HCT116 (cell line): Measurements from ENCODE around the gene FDXACB1. TPM values are rescaled to one million over a fixed set of nuclear protein-coding genes. Genes with fewer than 3 reads are reported as not detected.

Source experiments
- ATAC-seq: fragments of 200-7000 bp; cut with Tn5 transposase; 2 replicates; pipeline ENCODE4 v1.9.1; 2020; ENCODE audit warnings: mild to moderate bottlenecking, moderate library complexity
- BruUV-seq: library from RNA; stranded (reverse); fragments of 400-500 nt; replicated peaks from 2 replicates; lab custom pipeline; 2021; lab: Mats Ljungman, UMichigan
- CTCF ChIA-PET: fragments of 300-600 bp; sonication (Branson Sonifier 250); formaldehyde crosslinking; loops from one replicate; lab custom pipeline; 2021; ENCODE audit warnings: antibody characterized with exemption; lab: Charles Lee
- POLR2A ChIA-PET: fragments of 300-600, 350-600 bp; sonication (Branson Sonifier 250); formaldehyde crosslinking; loops from one replicate; lab custom pipeline; 2021; ENCODE audit warnings: antibody characterized with exemption; lab: Charles Lee
- RAD21 ChIA-PET, 2 experiments: fragments of 300-600 bp; sonication (Branson Sonifier 250); formaldehyde crosslinking; loops; one replicate each; lab custom pipeline; 2023; ENCODE audit warnings: low total read pairs in 2 of 2; ENCODE audit not compliant: uncharacterized antibody in 2 of 2, unreplicated experiment in 2 of 2, low non-redundant PET in 1 of 2; lab: Charles Lee
- DNase-seq: peaks from one replicate; pipeline ENCODE4 v3.0.0-alpha.2; 2010; ENCODE audit warnings: low read depth, low spot score
- H2AFZ ChIP-seq: fragments of 200-600 bp; shearing (Covaris generic), sonication (generic); 2 replicates; pipeline ENCODE4 v1.6.1; 2017; ENCODE audit warnings: low read depth, mixed run types, mixed read lengths, antibody characterized with exemption, low read length; ENCODE audit not compliant: poor library complexity, severe bottlenecking
- H3K27ac ChIP-seq: 2 replicates; pipeline ENCODE4 v1.5.1; 2012; ENCODE audit warnings: low read depth, low read length
- H3K27me3 ChIP-seq: fragments of 200-600 bp; sonication (generic); 2 replicates; pipeline ENCODE4 v1.6.1; 2016; ENCODE audit warnings: mixed run types, low read length, mixed read lengths; ENCODE audit not compliant: insufficient read depth
- H3K36me3 ChIP-seq, 2 experiments: fragments of 200-500 bp in 1 of 2; fragments of 200-600 bp in 1 of 2; sonication (Bioruptor generic) in 1 of 2; sonication (generic) in 1 of 2; 2 replicates each; pipeline versions ENCODE4 v1.5.1 to v1.6.1; 2014 to 2016; ENCODE audit warnings: low read length in 2 of 2, inconsistent platforms in 1 of 2, mixed read lengths in 1 of 2, mixed run types in 1 of 2; ENCODE audit not compliant: insufficient read depth in 2 of 2, control insufficient read depth in 1 of 2
- H3K4me1 ChIP-seq, 2 experiments: fragments of 200-600 bp in 1 of 2; sonication (generic) in 1 of 2; 2 replicates each; pipeline versions ENCODE4 v1.5.1 to v1.6.1; 2012 to 2017; ENCODE audit warnings: low read length in 2 of 2, inconsistent platforms in 1 of 2, mild to moderate bottlenecking in 1 of 2, mixed read lengths in 1 of 2, mixed run types in 1 of 2, moderate library complexity in 1 of 2; ENCODE audit not compliant: insufficient read depth in 2 of 2, control insufficient read depth in 1 of 2
- H3K4me2 ChIP-seq: fragments of 200-600 bp; sonication (generic); 2 replicates; pipeline ENCODE4 v1.6.1; 2017; ENCODE audit warnings: mixed run types, low read length, mixed read lengths
- H3K4me3 ChIP-seq, 2 experiments: fragments of 200-600 bp in 1 of 2; sonication (generic) in 1 of 2; replicated peaks in 1 of 2; 2 replicates each; pipeline ENCODE4 v1.5.1; 2011 to 2016; ENCODE audit warnings: low read length in 2 of 2, control low read depth in 1 of 2, low read depth in 1 of 2, mild to moderate bottlenecking in 1 of 2, mixed read lengths in 1 of 2, mixed run types in 1 of 2
- H3K79me2 ChIP-seq: fragments of 200-600 bp; sonication (generic); 2 replicates; pipeline ENCODE4 v1.6.1; 2017; ENCODE audit warnings: mild to moderate bottlenecking, mixed run types, low read length, moderate library complexity, mixed read lengths; ENCODE audit not compliant: insufficient read depth
- H3K9ac ChIP-seq: fragments of 200-600 bp; sonication (generic); 2 replicates; pipeline ENCODE4 v1.6.1; 2016; ENCODE audit warnings: low read length, mixed read lengths
- H3K9me2 ChIP-seq: fragments of 200-600 bp; sonication (generic), shearing (Covaris generic); 2 replicates; pipeline ENCODE4 v1.6.1; 2017; ENCODE audit warnings: mixed run types, mild to moderate bottlenecking, moderate library complexity; ENCODE audit not compliant: insufficient read depth
- H3K9me3 ChIP-seq, 2 experiments: fragments of 200-500 bp in 1 of 2; fragments of 200-600 bp in 1 of 2; sonication (Bioruptor generic) in 1 of 2; sonication (generic) in 1 of 2; 2 replicates each; pipeline ENCODE4 v1.6.1; 2014 to 2017; ENCODE audit warnings: low read length in 2 of 2, mixed read lengths in 2 of 2, inconsistent platforms in 1 of 2, low read depth in 1 of 2, mild to moderate bottlenecking in 1 of 2, mixed run types in 1 of 2, moderate library complexity in 1 of 2; ENCODE audit not compliant: control insufficient read depth in 1 of 2, insufficient read depth in 1 of 2
- H4K20me1 ChIP-seq: fragments of 200-600 bp; sonication (generic), shearing (Covaris generic); 2 replicates; pipeline ENCODE4 v1.6.1; 2017; ENCODE audit warnings: mixed run types, mild to moderate bottlenecking, moderate library complexity; ENCODE audit not compliant: insufficient read depth
- CBX3 ChIP-seq: IDR thresholded peaks from 2 replicates; pipeline ENCODE4 v1.6.1; 2012; ENCODE audit warnings: low read depth
- EGR1 ChIP-seq: IDR thresholded peaks from 2 replicates; pipeline ENCODE4 v1.6.1; 2012; ENCODE audit warnings: low read depth
- ELF1 ChIP-seq: IDR thresholded peaks from 2 replicates; pipeline ENCODE4 v1.6.1; 2012; ENCODE audit warnings: low read depth, borderline replicate concordance
- EZH2 ChIP-seq: fragments of 200-600 bp; sonication (generic); IDR thresholded peaks from 2 replicates; pipeline ENCODE4 v1.6.1; 2017; ENCODE audit warnings: antibody characterized with exemption, mixed run types
- EZH2phosphoT487 ChIP-seq: fragments of 200-600 bp; IDR thresholded peaks from 2 replicates; pipeline ENCODE4 v1.6.1; 2018; ENCODE audit warnings: antibody characterized with exemption, borderline replicate concordance
- FOSL1 ChIP-seq: IDR thresholded peaks from 2 replicates; pipeline ENCODE4 v1.6.1; 2012; ENCODE audit warnings: low read depth
- POLR2A ChIP-seq: IDR thresholded peaks from 2 replicates; pipeline ENCODE4 v1.7.0; 2011; ENCODE audit warnings: borderline replicate concordance; ENCODE audit not compliant: insufficient read depth, insufficient read length; ENCODE audit errors: extremely low read depth
- POLR2AphosphoS5 ChIP-seq: IDR thresholded peaks from 2 replicates; pipeline ENCODE4 v1.6.1; 2011; ENCODE audit warnings: mild to moderate bottlenecking, low read depth, low read length, moderate library complexity
- RAD21 ChIP-seq: IDR thresholded peaks from 2 replicates; pipeline ENCODE4 v1.6.1; 2012; ENCODE audit warnings: low read depth, mild to moderate bottlenecking
- TCF7L2 ChIP-seq: IDR thresholded peaks from 2 replicates; pipeline ENCODE4 v1.7.0; 2011; ENCODE audit warnings: borderline replicate concordance, inconsistent platforms; ENCODE audit not compliant: insufficient read depth, insufficient read length; ENCODE audit errors: extremely low read depth
- ZFX ChIP-seq: fragments of 450-650 bp; IDR thresholded peaks from 2 replicates; pipeline ENCODE4 v1.6.1; 2017
- intact Hi-C: fragments of 100-400 bp; cut with micrococcal nuclease; formaldehyde crosslinking; loops from 2 replicates; pipeline ENCODE4 v1.10.0; 2022
- total RNA-seq: library from RNA; stranded (reverse); gene quantifications from one replicate; pipeline ENCODE4 v1.2.1, GENCODE V29; 2021; ENCODE audit not compliant: unreplicated experiment
- TF ChIP-seq, protein P1 (sequence below), 3 experiments: fragments of 200-600 bp in 1 of 3; sonication (generic) in 1 of 3; IDR thresholded peaks in 2 of 3; conservative IDR thresholded peaks in 1 of 3; 2 replicates each; pipeline ENCODE4 v1.5.1; 2012 to 2017; ENCODE audit warnings: low read depth in 2 of 3, low read length in 2 of 3, antibody characterized with exemption in 1 of 3, borderline replicate concordance in 1 of 3, control low read depth in 1 of 3, mild to moderate bottlenecking in 1 of 3, mixed read lengths in 1 of 3, mixed run types in 1 of 3, moderate library complexity in 1 of 3; ENCODE audit not compliant: insufficient read depth in 1 of 3

FDXACB1 gene
- total RNA-seq, 1 experiment from 2014 or later = 3.8 TPM

DNA sequence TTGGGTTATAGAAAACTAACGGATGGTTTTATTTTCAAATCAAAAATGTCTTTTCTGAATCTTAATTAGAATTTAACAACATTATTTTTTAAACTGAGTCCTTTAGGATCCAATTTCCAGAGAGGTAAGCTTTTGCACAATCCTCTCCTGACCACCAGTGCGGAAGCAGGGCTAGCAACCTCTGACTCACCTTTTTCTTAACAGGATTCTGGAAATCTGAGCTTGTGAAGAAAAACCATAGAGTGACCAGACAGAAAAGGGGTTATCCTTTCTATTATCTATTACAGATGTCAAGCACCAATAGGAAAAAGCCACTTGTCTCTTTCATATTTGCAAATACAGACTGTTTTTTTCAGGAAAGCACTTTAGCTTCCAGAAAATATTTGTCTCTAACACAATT, 32.9 kb downstream of the FDXACB1 start:
- no peaks in the 10 kb centered on the region for H3K9me3 ChIP-seq
- H3K4me3 ChIP-seq = no peak overlapping the region
- ChIA-PET POLR2A (no interaction called here), CTCF (interaction anchor here (1.2 kb wide), 1 partner anchor 262 kb away, joined by 3 read pairs; no protein-coding TSS in a partner anchor), RAD21 (no interaction called here)
- TF ChIP-seq ZFX (no peak), POLR2A (no peak), CBX3 (no peak), TCF7L2 (no peak), ELF1 (no peak), FOSL1 (no peak), EZH2phosphoT487 (no peak), EZH2 (no peak), RAD21 (no peak), EGR1 (no peak), POLR2AphosphoS5 (no peak)
- TF ChIP-seq, protein P1, sequence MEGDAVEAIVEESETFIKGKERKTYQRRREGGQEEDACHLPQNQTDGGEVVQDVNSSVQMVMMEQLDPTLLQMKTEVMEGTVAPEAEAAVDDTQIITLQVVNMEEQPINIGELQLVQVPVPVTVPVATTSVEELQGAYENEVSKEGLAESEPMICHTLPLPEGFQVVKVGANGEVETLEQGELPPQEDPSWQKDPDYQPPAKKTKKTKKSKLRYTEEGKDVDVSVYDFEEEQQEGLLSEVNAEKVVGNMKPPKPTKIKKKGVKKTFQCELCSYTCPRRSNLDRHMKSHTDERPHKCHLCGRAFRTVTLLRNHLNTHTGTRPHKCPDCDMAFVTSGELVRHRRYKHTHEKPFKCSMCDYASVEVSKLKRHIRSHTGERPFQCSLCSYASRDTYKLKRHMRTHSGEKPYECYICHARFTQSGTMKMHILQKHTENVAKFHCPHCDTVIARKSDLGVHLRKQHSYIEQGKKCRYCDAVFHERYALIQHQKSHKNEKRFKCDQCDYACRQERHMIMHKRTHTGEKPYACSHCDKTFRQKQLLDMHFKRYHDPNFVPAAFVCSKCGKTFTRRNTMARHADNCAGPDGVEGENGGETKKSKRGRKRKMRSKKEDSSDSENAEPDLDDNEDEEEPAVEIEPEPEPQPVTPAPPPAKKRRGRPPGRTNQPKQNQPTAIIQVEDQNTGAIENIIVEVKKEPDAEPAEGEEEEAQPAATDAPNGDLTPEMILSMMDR (IDR thresholded peaks at IDR 0.05 in 2 of 3, conservative IDR thresholded peaks at IDR 0.05 in 1 of 3; ENCODE audit: borderline replicate concordance in 1 of 3, insufficient read depth in 1 of 3, low read depth in 2 of 3, low read length in 2 of 3) = no peak
- no peaks in the 10 kb centered on the region for H3K27me3 ChIP-seq
- H3K9me2 ChIP-seq = no peaks in the 10 kb centered on the region
- no peak overlapping the region for H3K27ac ChIP-seq
- no TSS peak for BruUV-seq
- H2AFZ ChIP-seq = no peak overlapping the region
- intact Hi-C loops = no loop called here
- H3K36me3 ChIP-seq = no peaks in the 10 kb centered on the region
- no peaks in the 10 kb centered on the region for H3K4me1 ChIP-seq
- no peak overlapping the region for H3K9ac ChIP-seq
- no peak overlapping the region for H3K4me2 ChIP-seq
- ATAC-seq = no peak
- no peak for DNase-seq
- H3K79me2 ChIP-seq = no peaks in the 10 kb centered on the region
- no peaks in the 10 kb centered on the region for H4K20me1 ChIP-seq
